ENCODE measurements around the gene C5orf22.

The C5orf22 gene

GRCh38 chr5:31569068-31569467, 37.0 kb downstream of the C5orf22 start:
- Histone ChIP-seq H3K9me2 (replicated peaks; ENCODE audit: low read depth, low read length) (no peaks in the 10 kb centered on the region), H3K4me2 (ENCODE audit: low read depth, low read length, poor library complexity, severe bottlenecking) (no peak overlapping the region), H3F3A (ENCODE audit: low read depth) (no peaks in the 10 kb centered on the region), H3K27me3 (ENCODE audit: insufficient read depth, low read length, poor library complexity, severe bottlenecking) (no peaks in the 10 kb centered on the region), H3K4me1 (ENCODE audit: insufficient read depth, low read length, poor library complexity, severe bottlenecking) (no peaks in the 10 kb centered on the region), H3K9me3 (ENCODE audit: insufficient read depth, low read depth, low read length) (no peaks in the 10 kb centered on the region; the same call in 1 of the 2 replicates), H3K4me3 (ENCODE audit: low read length, poor library complexity, severe bottlenecking) (no peak overlapping the region), H2AFZ (ENCODE audit: low read length) (no peak overlapping the region), H3K9ac (ENCODE audit: low read depth, low read length, poor library complexity, severe bottlenecking) (no peak overlapping the region), H3K36me3 (ENCODE audit: insufficient read depth, low read length) (no peaks in the 10 kb centered on the region), H3K79me2 (ENCODE audit: insufficient read depth, low read length) (no peaks in the 10 kb centered on the region), H4K20me1 (ENCODE audit: insufficient read depth, low read length, poor library complexity, severe bottlenecking) (no peaks in the 10 kb centered on the region)
- no peak for TF ChIP-seq CTCF (conservative IDR thresholded peaks at IDR 0.05; ENCODE audit: low read length)
- no peak for TF ChIP-seq EZH2phosphoT487 (IDR thresholded peaks at IDR 0.05; ENCODE audit: borderline replicate concordance)

GRCh38 chr5:31573494-31574142, 41.5 kb downstream of the C5orf22 start:
- Histone ChIP-seq H3K4me3 (ENCODE audit: low read length, poor library complexity, severe bottlenecking) (no peak overlapping the region), H4K20me1 (ENCODE audit: insufficient read depth, low read length, poor library complexity, severe bottlenecking) (no peaks in the 10 kb centered on the region), H3K4me2 (ENCODE audit: low read depth, low read length, poor library complexity, severe bottlenecking) (no peak overlapping the region), H3K9ac (ENCODE audit: low read depth, low read length, poor library complexity, severe bottlenecking) (no peak overlapping the region), H3K27me3 (ENCODE audit: insufficient read depth, low read length, poor library complexity, severe bottlenecking) (no peaks in the 10 kb centered on the region), H3K79me2 (ENCODE audit: insufficient read depth, low read length) (no peaks in the 10 kb centered on the region), H3F3A (ENCODE audit: low read depth) (no peaks in the 10 kb centered on the region), H3K36me3 (ENCODE audit: insufficient read depth, low read length) (no peaks in the 10 kb centered on the region), H3K9me2 (replicated peaks; ENCODE audit: low read depth, low read length) (no peaks in the 10 kb centered on the region), H3K4me1 (ENCODE audit: insufficient read depth, low read length, poor library complexity, severe bottlenecking) (no peaks in the 10 kb centered on the region), H3K9me3 (ENCODE audit: insufficient read depth, low read depth, low read length) (no peaks in the 10 kb centered on the region), H2AFZ (ENCODE audit: low read length) (no peak overlapping the region)
- TF ChIP-seq EZH2phosphoT487 (IDR thresholded peaks at IDR 0.05; ENCODE audit: borderline replicate concordance) (no peak), CTCF (conservative IDR thresholded peaks at IDR 0.05; ENCODE audit: low read length) (no peak)

- no peaks in the 10 kb centered on the region for H3K36me3 ChIP-seq (ENCODE audit: insufficient read depth, low read length)
- H4K20me1 ChIP-seq (ENCODE audit: insufficient read depth, low read length, poor library complexity, severe bottlenecking) = no peaks in the 10 kb centered on the region
- H3F3A ChIP-seq (ENCODE audit: low read depth) = no peaks in the 10 kb centered on the region
- no peaks in the 10 kb centered on the region for H3K9me3 ChIP-seq (ENCODE audit: insufficient read depth, low read depth, low read length)
- TF ChIP-seq CTCF (conservative IDR thresholded peaks at IDR 0.05; ENCODE audit: low read length) (no peak), EZH2phosphoT487 (IDR thresholded peaks at IDR 0.05; ENCODE audit: borderline replicate concordance) (no peak)
- H3K9me2 ChIP-seq (replicated peaks; ENCODE audit: low read depth, low read length) = no peaks in the 10 kb centered on the region
- H3K9ac ChIP-seq (ENCODE audit: low read depth, low read length, poor library complexity, severe bottlenecking) = no peak overlapping the region
- no peak overlapping the region for H3K4me2 ChIP-seq (ENCODE audit: low read depth, low read length, poor library complexity, severe bottlenecking)
- H3K27me3 ChIP-seq (ENCODE audit: insufficient read depth, low read length, poor library complexity, severe bottlenecking) = no peaks in the 10 kb centered on the region
- no peaks in the 10 kb centered on the region for H3K4me1 ChIP-seq (ENCODE audit: insufficient read depth, low read length, poor library complexity, severe bottlenecking)
- H3K4me3 ChIP-seq (ENCODE audit: low read length, poor library complexity, severe bottlenecking) = no peak overlapping the region
- H3K79me2 ChIP-seq (ENCODE audit: insufficient read depth, low read length) = no peaks in the 10 kb centered on the region
- H2AFZ ChIP-seq (ENCODE audit: low read length) = no peak overlapping the region
Measured at GRCh38 chr5:31574772-31575171, 42.7 kb downstream of the C5orf22 start.
